Prostate gland (tissue), 2 donors: ENCODE results near the gene NUPR1. TPM values are rescaled to one million over a fixed set of nuclear protein-coding genes. Genes with fewer than 3 reads are reported as not detected.
"Not testable (repeated sequence)": the region's sequence is repeated elsewhere in the genome, so short reads cannot be mapped to it uniquely, and the experiment has no call there.

Experiments
- DNase-seq: peaks from one replicate; pipeline ENCODE4 v3.0.0-alpha.2; 2019; ENCODE audit warnings: low spot score
- H3K27ac ChIP-seq, 2 donors: fragments of 200-600 bp; sonication (generic); 2 replicates each; pipeline ENCODE4 v1.5.1; 2017 to 2019
- H3K27me3 ChIP-seq: fragments of 200-600 bp; sonication (generic); replicated peaks from 2 replicates; pipeline ENCODE4 v1.5.1; 2019; ENCODE audit not compliant: insufficient read depth
- H3K36me3 ChIP-seq, 2 donors: fragments of 200-600 bp; sonication (generic); 1 replicate in 1 of 2; 2 replicates in 1 of 2; pipeline versions ENCODE4 v1.5.1 to v1.8.1; 2017 to 2019
- H3K4me1 ChIP-seq: fragments of 200-600 bp; sonication (generic); replicated peaks from 2 replicates; pipeline ENCODE4 v1.5.1; 2019
- H3K4me3 ChIP-seq, 2 donors: fragments of 200-600 bp; sonication (generic); 2 replicates each; pipeline ENCODE4 v1.5.1; 2017 to 2019
- H3K9me3 ChIP-seq: fragments of 200-600 bp; sonication (generic); 2 replicates; pipeline ENCODE4 v1.5.1; 2017
- CTCF ChIP-seq, 4 experiments: fragments of 200-600 bp in 2 of 4; fragments of 450-650 bp in 2 of 4; sonication (generic) in 2 of 4; IDR thresholded peaks; 1 replicate in 3 of 4; 2 replicates in 1 of 4; pipeline ENCODE4 v1.5.1; 2016 to 2019; ENCODE audit warnings: antibody characterized with exemption in 4 of 4, mild to moderate bottlenecking in 2 of 4, moderate library complexity in 2 of 4
- POLR2A ChIP-seq: fragments of 450-650 bp; IDR thresholded peaks from one replicate; pipeline ENCODE4 v1.6.1; 2016; ENCODE audit warnings: antibody characterized with exemption, mild to moderate bottlenecking
- POLR2AphosphoS5 ChIP-seq: sonication (generic); formaldehyde crosslinking; IDR thresholded peaks from one replicate; pipeline ENCODE4 v1.6.1; 2017; ENCODE audit warnings: antibody characterized with exemption
- WGBS: methylation state at CpG from one replicate; pipeline ENCODE4 v1.1.5; 2018; 5-methylcytosine and 5-hydroxymethylcytosine counted together
- intact Hi-C: fragments of 100-400 bp; cut with DNase I; formaldehyde crosslinking; loops from one replicate; pipeline ENCODE4 v1.14.2; 2022
- total RNA-seq, 2 donors: library from RNA; depleted of rRNA; stranded (reverse); fragments of >200 nt; gene quantifications; one replicate each; pipeline ENCODE4 v1.1.0, GENCODE V29; 2016

The NUPR1 gene
- total RNA-seq, 2 donors from 2014 or later: 79.6 to 107 TPM

- 86% methylated on average over 15 of the region's 15 CpGs for WGBS
- intact Hi-C loops: no loop called here
- Histone ChIP-seq H3K4me1 (no peaks in the 10 kb centered on the region), H3K9me3 (no peaks in the 10 kb centered on the region), H3K4me3 (no peak overlapping the region), H3K27me3 (no peaks in the 10 kb centered on the region), H3K36me3 (no peaks in the 10 kb centered on the region), H3K27ac (no peak overlapping the region)
- no peak for DNase-seq
- TF ChIP-seq CTCF (IDR thresholded peaks at IDR 0.05) (no peak), POLR2AphosphoS5 (no peak), POLR2A (no peak)
Measured at GRCh38 chr16:28503470-28504259, 35.1 kb downstream of the NUPR1 start.

GRCh38 chr16:28502290-28502689 is 36.5 kb downstream of the NUPR1 start:
- no peaks in the 10 kb centered on the region for H3K36me3 ChIP-seq
- TF ChIP-seq POLR2AphosphoS5: no peak
- no peak for TF ChIP-seq CTCF (IDR thresholded peaks at IDR 0.05)
- no peak for TF ChIP-seq POLR2A
- DNase-seq: no peak
- no peaks in the 10 kb centered on the region for H3K4me1 ChIP-seq
- no peak overlapping the region for H3K4me3 ChIP-seq
- no peaks in the 10 kb centered on the region for H3K9me3 ChIP-seq
- no peak overlapping the region for H3K27ac ChIP-seq
- intact Hi-C loops: no loop called here
- WGBS: 80% methylated on average over 2 of the region's 2 CpGs
- H3K27me3 ChIP-seq: no peaks in the 10 kb centered on the region

GRCh38 chr16:28501258-28502232 is 37.2 kb downstream of the NUPR1 start:
- no peaks in the 10 kb centered on the region for H3K36me3 ChIP-seq
- TF ChIP-seq POLR2AphosphoS5 (no peak), POLR2A (no peak), CTCF (IDR thresholded peaks at IDR 0.05) (no peak)
- H3K27me3 ChIP-seq: no peaks in the 10 kb centered on the region
- H3K27ac ChIP-seq: no peak overlapping the region
- 84% methylated on average over 19 of the region's 19 CpGs for WGBS
- no peaks in the 10 kb centered on the region for H3K9me3 ChIP-seq
- intact Hi-C loops: no loop called here
- H3K4me3 ChIP-seq: no peak overlapping the region
- no peak for DNase-seq
- H3K4me1 ChIP-seq: no peaks in the 10 kb centered on the region

- not testable (repeated sequence) for H3K27ac ChIP-seq
Measured at GRCh38 chr16:28500476-28501180, 38.1 kb downstream of the NUPR1 start.

GRCh38 chr16:28499854-28500253 is 38.9 kb downstream of the NUPR1 start:
- 72% methylated on average over 10 of the region's 10 CpGs for WGBS
- H3K4me3 ChIP-seq: no peak overlapping the region
- no peaks in the 10 kb centered on the region for H3K9me3 ChIP-seq
- H3K27ac ChIP-seq: no peak overlapping the region
- no peaks in the 10 kb centered on the region for H3K27me3 ChIP-seq
- intact Hi-C loops: loop anchor here (10.0 kb wide), 1 partner anchor 115 kb away; the partner anchor contains the start of gene SULT1A1
- TF ChIP-seq POLR2AphosphoS5: no peak
- TF ChIP-seq CTCF (IDR thresholded peaks at IDR 0.05): no peak
- TF ChIP-seq POLR2A: no peak
- no peak for DNase-seq
- H3K36me3 ChIP-seq: no peaks in the 10 kb centered on the region
- no peaks in the 10 kb centered on the region for H3K4me1 ChIP-seq

More at GRCh38 chr16:28500476-28501180, 38.1 kb downstream of the NUPR1 start:
- H3K4me1 ChIP-seq, intact Hi-C loops, DNase-seq, H3K36me3 ChIP-seq, H3K9me3 ChIP-seq, H3K27me3 ChIP-seq, H3K4me3 ChIP-seq: not testable (repeated sequence)
- WGBS: 84% methylated on average over 18 of the region's 18 CpGs
